GM18858 (cell line): ENCODE data around the gene THNSL1.
A peak's percentile ranks its signal among the peaks of the same experiment; 100 is the strongest.
"Not testable (repeated sequence)": the region's sequence is repeated elsewhere in the genome, so short reads cannot be mapped to it uniquely, and the experiment has no call there.

Experiments
- ATAC-seq: cut with Tn5 transposase; IDR thresholded peaks from one replicate; pipeline ENCODE4 v1.9.1; 2021; ENCODE audit not compliant: unreplicated experiment

The THNSL1 gene, protein sequence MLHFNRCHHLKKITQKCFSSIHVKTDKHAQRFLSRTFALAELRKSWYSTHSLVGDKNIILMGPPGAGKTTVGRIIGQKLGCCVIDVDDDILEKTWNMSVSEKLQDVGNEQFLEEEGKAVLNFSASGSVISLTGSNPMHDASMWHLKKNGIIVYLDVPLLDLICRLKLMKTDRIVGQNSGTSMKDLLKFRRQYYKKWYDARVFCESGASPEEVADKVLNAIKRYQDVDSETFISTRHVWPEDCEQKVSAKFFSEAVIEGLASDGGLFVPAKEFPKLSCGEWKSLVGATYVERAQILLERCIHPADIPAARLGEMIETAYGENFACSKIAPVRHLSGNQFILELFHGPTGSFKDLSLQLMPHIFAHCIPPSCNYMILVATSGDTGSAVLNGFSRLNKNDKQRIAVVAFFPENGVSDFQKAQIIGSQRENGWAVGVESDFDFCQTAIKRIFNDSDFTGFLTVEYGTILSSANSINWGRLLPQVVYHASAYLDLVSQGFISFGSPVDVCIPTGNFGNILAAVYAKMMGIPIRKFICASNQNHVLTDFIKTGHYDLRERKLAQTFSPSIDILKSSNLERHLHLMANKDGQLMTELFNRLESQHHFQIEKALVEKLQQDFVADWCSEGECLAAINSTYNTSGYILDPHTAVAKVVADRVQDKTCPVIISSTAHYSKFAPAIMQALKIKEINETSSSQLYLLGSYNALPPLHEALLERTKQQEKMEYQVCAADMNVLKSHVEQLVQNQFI

GRCh38 chr10:25016376-25017153 lies at the start of gene THNSL1:
Gene THNSL1, plus strand, starts transcription at chr10:25016612. Its CDS starts 6,612 bp downstream, at chr10:25023224.
- peak; percentile 99 for ATAC-seq

DNA sequence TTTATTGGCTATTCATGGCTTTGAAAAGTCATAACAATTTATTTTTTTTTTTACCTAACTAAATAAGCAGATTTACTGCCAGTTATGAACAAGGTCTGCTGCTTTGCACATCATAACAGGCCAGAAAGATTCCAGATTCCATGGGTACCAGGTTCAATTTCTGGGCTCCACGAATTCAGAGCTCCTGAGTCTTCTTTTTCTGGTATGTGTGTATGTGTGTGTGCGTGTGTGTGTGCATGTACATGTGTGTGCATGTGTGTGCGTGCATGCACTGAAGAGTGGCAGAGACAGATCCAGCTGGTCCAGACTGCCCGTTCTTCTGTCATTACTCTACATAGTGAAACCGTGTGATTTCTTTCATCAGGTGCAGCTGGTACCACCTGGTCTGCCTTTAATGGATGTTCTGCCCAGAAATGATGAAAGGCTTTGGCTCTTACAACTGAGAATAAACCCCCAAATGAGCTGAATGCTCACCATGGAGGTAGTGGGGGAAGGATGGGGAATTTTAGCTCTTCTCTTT lies 49.4 kb upstream of the THNSL1 start:
- no peak for ATAC-seq

DNA sequence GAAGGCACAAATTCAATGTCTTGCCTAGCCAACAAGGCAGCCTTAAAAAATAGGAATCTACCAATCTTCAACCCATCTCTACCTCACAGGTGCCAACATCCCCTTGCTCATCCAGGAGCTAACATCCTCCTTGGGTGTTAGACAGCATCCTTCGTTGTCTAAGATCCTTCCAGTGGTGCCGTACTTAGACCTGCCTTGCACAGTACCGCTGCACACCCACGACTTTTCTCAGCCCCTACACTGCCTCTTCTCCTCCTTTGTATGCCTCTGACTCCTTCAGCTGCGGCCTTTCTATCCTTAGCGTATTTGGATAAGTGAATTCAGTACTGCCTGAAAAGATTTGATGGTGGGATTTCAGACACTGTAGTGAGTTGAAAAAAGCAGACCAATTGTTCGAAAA lies 48.1 kb upstream of the THNSL1 start:
- ATAC-seq: no peak

DNA sequence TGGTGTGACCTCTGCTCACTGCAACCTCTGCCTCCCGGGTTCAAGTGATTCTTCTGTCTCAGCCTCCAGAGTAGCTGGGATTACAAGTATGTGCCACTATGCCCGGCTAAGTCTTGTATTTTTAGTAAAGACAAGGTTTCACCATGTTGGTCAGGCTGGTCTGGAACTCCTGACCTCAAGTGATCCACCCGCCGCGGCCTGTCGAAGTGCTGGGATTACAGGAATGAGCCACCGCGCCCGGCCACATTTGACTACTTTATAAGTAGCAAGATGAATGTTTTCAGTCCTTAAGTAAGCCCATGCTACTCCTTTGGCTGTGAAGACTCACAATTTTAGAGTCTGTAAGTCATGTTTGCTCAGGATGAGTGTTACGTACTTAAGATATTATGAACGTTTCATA lies 47.5 kb upstream of the THNSL1 start:
- not testable (repeated sequence) for ATAC-seq

GRCh38 chr10:24969841-24970281 lies 46.6 kb upstream of the THNSL1 start:
- no peak for ATAC-seq

DNA sequence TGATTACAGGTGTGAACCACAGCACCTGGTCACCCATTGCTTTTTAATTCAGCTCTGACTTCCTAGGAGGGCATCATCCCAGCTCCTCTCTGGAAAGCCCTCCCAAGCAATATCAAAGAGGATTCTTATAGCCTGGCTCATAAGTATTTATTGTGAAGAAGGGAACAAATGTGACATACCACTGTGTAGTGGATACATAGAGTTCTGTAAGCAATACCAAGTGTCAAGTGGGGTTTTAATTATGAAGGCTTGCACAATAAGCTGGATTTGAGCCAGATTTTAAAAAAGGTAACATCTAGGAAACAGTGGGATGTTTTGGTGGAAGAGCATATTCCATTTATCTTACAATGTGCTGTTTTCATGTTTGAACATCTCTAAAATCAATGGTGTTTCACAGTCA lies 45.0 kb upstream of the THNSL1 start:
- ATAC-seq: no peak

GRCh38 chr10:24973163-24973562 lies 43.2 kb upstream of the THNSL1 start:
- no peak for ATAC-seq

DNA sequence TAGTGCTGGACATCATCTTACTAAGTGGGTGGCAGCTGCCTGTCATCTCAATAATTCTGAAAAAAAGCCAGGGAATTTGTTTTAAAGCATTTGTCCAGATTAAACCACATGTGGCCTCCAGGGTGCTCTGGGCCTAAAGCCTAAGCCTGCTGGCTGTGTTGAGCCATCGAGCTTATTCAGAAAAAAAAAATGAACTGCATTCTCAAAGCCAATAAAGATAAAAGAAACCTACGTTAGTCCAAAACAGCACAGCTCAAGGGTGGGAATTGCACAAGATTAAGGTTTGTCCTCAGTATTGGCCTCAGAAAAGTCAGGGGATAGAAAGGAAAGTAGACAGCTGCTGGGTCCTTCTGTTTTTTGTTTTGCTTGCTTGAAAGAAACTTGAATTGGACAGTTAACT lies 41.4 kb upstream of the THNSL1 start:
- no peak for ATAC-seq

DNA sequence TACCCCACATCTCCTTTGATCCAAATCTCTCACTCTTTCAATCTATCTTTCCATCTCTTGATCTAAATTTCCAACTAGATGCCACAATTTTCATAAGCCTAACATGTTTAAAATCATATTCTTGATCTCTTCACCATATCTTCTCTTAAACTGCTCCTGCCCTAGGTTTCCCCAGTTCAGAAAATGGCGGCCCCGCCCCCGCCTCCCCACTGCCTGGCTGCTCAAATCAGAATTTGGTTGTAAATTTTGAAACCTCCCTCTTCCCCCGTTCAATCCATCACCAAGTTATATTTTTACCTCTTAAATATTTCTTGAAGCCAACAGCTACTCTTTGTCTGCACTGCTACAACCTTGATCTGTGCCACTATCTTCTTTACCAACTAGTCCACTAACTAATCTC lies 36.7 kb upstream of the THNSL1 start:
- no peak for ATAC-seq

- no peak for ATAC-seq
Measured at GRCh38 chr10:24981161-24981710, 35.2 kb upstream of the THNSL1 start.

GRCh38 chr10:24982319-24983112 lies 33.9 kb upstream of the THNSL1 start:
- ATAC-seq: peak; percentile 71

DNA sequence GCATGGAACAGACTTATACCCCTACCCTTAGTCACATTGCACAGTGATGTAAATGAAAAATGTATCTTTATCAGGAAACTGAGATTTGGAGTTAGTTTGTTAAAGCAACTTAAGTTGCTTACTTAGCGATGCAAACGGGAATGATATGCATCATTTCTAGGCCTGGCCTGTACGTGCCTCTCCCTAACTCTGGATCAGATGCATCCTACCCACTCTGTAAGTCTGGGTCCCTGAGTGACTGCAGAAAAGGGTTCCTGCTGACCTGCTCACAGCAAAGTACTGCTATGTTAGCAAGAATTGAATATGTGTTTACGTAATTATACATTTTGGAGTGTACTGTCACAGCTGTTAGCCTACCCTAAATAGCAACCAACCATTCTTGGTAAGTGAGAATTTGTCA lies 33.3 kb upstream of the THNSL1 start:
- no peak for ATAC-seq

DNA sequence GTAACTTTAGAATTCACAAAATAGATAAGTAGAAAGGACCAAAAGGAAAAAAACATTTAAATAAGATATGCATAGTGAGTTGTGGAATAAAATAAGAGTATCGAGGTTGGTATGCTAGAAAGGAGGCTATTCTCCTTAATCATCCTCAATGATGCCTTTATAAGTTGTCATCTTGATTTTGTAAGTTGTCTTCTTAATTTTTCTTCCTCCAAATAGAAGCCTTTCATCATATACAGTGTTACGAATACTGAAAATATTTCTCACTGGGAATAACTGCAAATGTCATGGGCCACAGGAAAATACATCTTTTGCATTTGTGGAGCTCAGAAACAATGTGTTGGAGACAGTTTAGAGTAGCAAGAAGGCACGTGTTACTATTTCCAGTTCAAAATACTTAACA lies 32.5 kb upstream of the THNSL1 start:
- ATAC-seq: no peak

- ATAC-seq: no peak
Measured at GRCh38 chr10:24984906-24985305, 31.5 kb upstream of the THNSL1 start.

- no peak for ATAC-seq
Measured at GRCh38 chr10:24988831-24989640, 27.4 kb upstream of the THNSL1 start.

DNA sequence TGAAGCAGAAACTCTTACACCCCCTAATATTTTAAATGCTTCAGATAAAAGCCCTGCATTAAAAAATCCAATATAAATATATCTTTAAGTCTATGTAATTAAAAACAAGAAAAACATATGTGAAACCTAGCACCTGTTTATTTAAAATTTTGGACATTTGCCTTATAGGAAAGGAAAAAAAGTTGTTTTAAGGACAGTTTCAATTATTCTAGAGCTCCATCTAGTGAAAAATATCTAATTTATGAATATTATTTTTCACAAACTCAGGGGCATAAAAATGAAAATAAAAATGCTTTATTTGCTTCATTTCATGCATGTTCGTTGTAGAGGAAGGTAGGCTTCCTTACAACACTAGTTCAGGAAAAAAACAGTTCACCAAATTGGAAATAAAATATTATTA lies 26.5 kb upstream of the THNSL1 start:
- ATAC-seq: no peak

DNA sequence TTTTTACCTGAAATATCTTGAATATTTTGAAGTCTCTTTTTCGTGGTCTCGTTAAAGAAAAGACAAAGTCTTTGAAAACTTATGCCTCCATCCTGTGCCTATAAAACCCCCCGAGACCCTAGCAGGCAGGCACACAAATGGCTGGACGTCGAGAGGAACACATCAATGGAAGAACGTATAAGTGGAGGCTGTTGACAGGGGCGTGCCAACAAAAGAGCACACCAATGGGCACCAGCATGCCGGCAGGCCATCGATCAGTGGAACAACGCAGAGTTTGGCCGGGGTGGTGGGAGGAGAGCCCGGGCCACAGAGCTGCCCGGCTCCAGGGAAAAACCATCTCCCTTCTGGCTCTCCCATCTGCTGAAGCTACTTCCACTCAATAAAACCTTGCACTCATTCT lies 25.1 kb upstream of the THNSL1 start:
- ATAC-seq: no peak

DNA sequence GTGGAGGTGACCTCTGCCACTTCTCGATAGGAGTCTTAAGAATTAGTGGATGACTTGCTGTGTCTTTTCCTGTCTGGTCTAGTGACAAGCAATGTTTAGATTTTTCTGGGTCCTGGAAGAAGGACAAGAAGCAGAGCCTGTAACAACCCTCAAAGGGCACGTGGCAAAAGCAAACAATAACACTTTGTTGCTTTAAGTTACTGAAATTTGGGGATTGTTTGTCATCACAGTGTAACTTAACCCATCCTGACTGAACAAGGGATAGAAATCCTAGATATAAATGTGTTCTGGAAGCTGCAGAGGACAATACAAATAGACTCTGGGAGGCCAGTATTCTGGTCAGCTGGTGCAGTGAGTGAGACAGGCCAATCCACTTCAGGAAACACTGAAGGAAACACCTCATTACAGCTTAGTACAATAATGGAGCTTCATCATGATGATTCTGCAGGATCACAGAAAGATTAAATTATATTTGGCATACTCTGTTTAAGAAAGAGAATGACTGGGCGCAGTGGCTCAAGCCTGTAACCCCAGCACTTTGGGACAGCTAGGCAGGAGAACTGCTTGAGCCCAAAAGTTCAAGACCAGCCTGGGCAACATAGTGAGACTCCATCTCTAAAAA lies 23.8 kb upstream of the THNSL1 start:
- no peak for ATAC-seq
